Measurements from ENCODE around the gene NHS. TPM values are rescaled to one million over a fixed set of nuclear protein-coding genes. Genes with fewer than 3 reads are reported as not detected.

NHS gene
- total RNA-seq, 1 donor from 2014 or later, result 8.6 TPM

GRCh38 chrX:17602245-17602644 is 227.2 kb downstream of the NHS start:
- no peak for DNase-seq (ENCODE audit: low read depth)
- Histone ChIP-seq H3K4me3 (ENCODE audit: low read depth, low read length) (no peak overlapping the region), H3K27me3 (ENCODE audit: control insufficient read depth, insufficient read depth, low read length) (no peaks in the 10 kb centered on the region), H3K36me3 (ENCODE audit: control insufficient read depth, insufficient read depth, low read length) (no peaks in the 10 kb centered on the region)
- TF ChIP-seq, protein P1, sequence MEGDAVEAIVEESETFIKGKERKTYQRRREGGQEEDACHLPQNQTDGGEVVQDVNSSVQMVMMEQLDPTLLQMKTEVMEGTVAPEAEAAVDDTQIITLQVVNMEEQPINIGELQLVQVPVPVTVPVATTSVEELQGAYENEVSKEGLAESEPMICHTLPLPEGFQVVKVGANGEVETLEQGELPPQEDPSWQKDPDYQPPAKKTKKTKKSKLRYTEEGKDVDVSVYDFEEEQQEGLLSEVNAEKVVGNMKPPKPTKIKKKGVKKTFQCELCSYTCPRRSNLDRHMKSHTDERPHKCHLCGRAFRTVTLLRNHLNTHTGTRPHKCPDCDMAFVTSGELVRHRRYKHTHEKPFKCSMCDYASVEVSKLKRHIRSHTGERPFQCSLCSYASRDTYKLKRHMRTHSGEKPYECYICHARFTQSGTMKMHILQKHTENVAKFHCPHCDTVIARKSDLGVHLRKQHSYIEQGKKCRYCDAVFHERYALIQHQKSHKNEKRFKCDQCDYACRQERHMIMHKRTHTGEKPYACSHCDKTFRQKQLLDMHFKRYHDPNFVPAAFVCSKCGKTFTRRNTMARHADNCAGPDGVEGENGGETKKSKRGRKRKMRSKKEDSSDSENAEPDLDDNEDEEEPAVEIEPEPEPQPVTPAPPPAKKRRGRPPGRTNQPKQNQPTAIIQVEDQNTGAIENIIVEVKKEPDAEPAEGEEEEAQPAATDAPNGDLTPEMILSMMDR (IDR thresholded peaks at IDR 0.05; ENCODE audit: insufficient read depth, low read length, poor library complexity, severe bottlenecking), result no peak

DNA sequence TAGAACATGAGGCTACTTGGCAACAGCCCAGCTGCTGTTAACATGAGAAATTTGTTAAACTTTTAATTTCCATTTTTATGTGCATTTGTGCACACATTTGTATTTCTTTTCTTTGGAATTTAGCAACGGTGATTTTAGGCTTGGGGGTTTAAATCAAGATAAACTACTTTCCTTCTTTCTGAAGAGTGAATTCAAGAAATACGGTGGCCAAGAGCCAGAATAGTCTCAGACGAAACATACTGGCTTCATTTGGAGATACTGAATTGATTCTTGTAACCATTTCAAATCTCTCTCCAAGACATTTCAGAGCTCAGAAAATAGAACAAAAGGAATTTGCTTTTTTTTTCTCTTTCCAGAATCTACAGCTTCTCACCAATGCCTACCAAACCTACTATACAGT is 228.2 kb downstream of the NHS start:
- no peak for DNase-seq (ENCODE audit: low read depth)
- TF ChIP-seq, protein P1 (IDR thresholded peaks at IDR 0.05; ENCODE audit: insufficient read depth, low read length, poor library complexity, severe bottlenecking), result no peak
- H3K36me3 ChIP-seq (ENCODE audit: control insufficient read depth, insufficient read depth, low read length), result no peaks in the 10 kb centered on the region
- no peaks in the 10 kb centered on the region for H3K27me3 ChIP-seq (ENCODE audit: control insufficient read depth, insufficient read depth, low read length)
- no peak overlapping the region for H3K4me3 ChIP-seq (ENCODE audit: low read depth, low read length)

- Histone ChIP-seq H3K27me3 (ENCODE audit: control insufficient read depth, insufficient read depth, low read length) (no peaks in the 10 kb centered on the region), H3K4me3 (ENCODE audit: low read depth, low read length) (no peak overlapping the region), H3K36me3 (ENCODE audit: control insufficient read depth, insufficient read depth, low read length) (no peaks in the 10 kb centered on the region)
- TF ChIP-seq, protein P1 (IDR thresholded peaks at IDR 0.05; ENCODE audit: insufficient read depth, low read length, poor library complexity, severe bottlenecking), result no peak
- no peak for DNase-seq (ENCODE audit: low read depth)
These were observed 230.7 kb downstream of the NHS start for GRCh38 chrX:17605676-17606075.

DNA sequence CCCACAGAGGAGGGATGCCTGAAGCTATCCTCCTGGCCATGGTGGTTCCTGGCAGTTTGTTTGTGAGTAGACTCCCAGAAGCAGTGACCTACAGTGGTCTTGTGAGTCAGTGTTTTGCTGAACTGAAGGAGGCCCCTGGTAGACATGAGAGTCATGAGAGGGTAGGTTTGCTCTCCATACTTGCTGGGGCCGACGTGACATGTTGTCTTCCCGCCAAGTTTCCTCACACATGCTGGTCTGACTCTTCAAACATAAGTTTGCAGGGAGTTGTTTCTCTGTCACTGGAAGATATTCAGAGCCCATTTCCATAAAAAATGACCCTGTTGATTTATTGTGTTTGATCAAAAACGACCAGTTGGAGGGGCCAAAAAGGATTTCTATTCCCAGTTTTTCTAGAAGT is 231.2 kb downstream of the NHS start:
- DNase-seq (ENCODE audit: low read depth), result no peak
- Histone ChIP-seq H3K4me3 (ENCODE audit: low read depth, low read length) (no peak overlapping the region), H3K36me3 (ENCODE audit: control insufficient read depth, insufficient read depth, low read length) (no peaks in the 10 kb centered on the region), H3K27me3 (ENCODE audit: control insufficient read depth, insufficient read depth, low read length) (no peaks in the 10 kb centered on the region)
- TF ChIP-seq, protein P1 (IDR thresholded peaks at IDR 0.05; ENCODE audit: insufficient read depth, low read length, poor library complexity, severe bottlenecking), result no peak

DNA sequence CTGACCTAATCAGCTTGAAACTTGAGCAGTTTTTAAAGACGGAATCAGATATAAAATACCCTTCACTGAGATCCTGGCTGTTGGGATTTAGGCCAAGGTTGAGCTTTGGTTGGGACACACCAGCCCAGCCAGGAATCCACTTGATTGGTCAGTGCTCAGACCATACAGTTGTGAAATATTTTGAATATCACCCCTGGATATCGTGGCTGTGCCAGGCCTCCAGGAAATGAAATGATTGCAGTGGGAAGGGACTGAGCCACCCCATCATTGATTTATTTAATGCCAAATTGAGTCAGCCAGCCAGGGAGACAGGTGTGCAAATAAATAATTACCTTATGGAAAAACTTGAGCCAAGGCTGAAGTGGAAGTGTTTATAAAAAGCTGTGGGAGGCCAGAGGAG is 233.9 kb downstream of the NHS start:
- TF ChIP-seq, protein P1 (IDR thresholded peaks at IDR 0.05; ENCODE audit: insufficient read depth, low read length, poor library complexity, severe bottlenecking), result no peak

DNA sequence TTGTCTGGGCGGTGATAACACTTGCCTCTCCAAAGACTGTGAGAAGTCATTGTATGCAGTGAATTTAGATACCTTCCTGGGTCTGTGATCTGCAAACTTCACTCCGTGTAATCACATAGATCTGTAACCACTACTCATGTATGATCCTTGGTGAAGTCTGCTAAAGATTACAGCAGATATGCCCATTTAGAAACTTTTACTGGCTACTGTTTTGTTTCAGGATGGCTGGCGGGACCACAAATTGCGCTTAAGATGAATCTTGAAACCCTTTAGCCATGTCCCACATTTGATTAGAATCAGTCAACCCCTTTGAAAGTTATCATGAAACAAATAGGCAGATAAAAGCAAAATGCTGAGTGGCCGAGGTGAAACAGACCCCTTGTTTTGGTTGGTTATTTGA is 235.8 kb downstream of the NHS start:
- Histone ChIP-seq H3K36me3 (ENCODE audit: control insufficient read depth, insufficient read depth, low read length) (no peaks in the 10 kb centered on the region), H3K4me3 (ENCODE audit: low read depth, low read length) (no peak overlapping the region), H3K27me3 (ENCODE audit: control insufficient read depth, insufficient read depth, low read length) (no peaks in the 10 kb centered on the region)
- no peak for DNase-seq (ENCODE audit: low read depth)
- TF ChIP-seq, protein P1 (IDR thresholded peaks at IDR 0.05; ENCODE audit: insufficient read depth, low read length, poor library complexity, severe bottlenecking), result no peak

More for the DNA sequence above, 233.9 kb downstream of the NHS start:
- H3K27me3 ChIP-seq (ENCODE audit: control insufficient read depth, insufficient read depth, low read length), result no peaks in the 10 kb centered on the region
- no peaks in the 10 kb centered on the region for H3K36me3 ChIP-seq (ENCODE audit: control insufficient read depth, insufficient read depth, low read length)
- no peak overlapping the region for H3K4me3 ChIP-seq (ENCODE audit: low read depth, low read length)
- DNase-seq (ENCODE audit: low read depth), result no peak

Measured in kidney epithelial cell (primary cell).